DMS114 treated with DMSO at 0.1 percent for 48 hours (cell line): ENCODE results near the gene CTRL.
"Not testable (repeated sequence)": the region's sequence is repeated elsewhere in the genome, so short reads cannot be mapped to it uniquely, and the experiment has no call there.

Experiments
- DNase-seq: peaks from one replicate; lab custom pipeline; 2025; ENCODE audit not compliant: unreplicated experiment; lab: John Stamatoyannopoulos, UW

CTRL gene

GRCh38 chr16:67924140-67924906 is 7.3 kb downstream of the CTRL start:
- no peak for DNase-seq

GRCh38 chr16:67923414-67924116 is 8.1 kb downstream of the CTRL start:
- DNase-seq = no peak

DNA sequence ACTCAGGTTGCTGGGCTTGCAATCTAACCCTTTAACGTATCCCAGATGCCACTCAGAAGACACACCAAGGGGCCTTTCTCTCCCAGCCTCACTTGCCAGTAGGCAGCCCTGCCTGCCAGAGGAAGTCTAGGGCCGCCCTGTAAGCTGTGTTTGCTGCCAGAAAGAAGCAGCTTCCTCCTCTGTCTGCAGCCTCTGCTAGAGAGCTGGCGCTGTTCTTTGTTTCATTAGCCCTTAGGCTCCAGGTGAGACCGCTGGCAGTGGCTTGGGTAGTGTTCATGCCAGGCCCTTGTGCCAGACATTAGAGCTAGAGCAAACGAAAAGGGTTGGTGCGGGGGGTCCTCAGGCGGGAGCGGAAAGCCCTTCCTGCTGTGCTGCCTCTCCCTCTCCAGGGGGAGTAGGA is 8.9 kb downstream of the CTRL start:
- no peak for DNase-seq

GRCh38 chr16:67922221-67922620 is 9.4 kb downstream of the CTRL start:
- no peak for DNase-seq

DNA sequence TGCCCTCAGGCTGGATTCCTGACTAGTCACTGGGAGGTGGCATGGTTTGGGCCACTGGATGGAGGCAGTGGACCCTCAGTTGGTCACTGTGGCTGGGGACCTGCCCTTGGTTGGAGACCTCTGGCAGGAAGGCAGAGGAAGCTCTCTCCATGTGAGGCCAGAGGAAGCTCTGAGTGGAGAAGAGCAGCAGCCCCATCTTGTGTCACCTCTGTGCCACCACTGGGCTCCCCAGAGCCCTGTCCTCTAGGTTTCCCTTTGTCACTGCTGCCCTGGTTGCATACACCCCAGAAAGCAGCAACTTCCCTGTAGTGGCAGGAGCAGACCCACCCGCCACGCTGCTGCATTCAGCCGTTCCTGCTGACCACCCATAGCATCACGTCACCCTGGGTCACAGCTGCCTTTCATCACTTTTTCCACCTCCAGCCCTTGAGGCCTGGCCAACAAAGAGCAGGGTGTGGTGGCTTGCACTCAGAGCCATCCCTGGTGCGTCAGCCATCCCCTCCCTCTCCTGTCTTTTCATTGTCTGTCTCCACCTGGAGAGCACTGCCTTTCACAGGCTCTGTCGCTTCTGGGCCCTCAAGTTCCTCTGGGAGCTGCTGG is 11.9 kb downstream of the CTRL start:
- DNase-seq = no peak

DNA sequence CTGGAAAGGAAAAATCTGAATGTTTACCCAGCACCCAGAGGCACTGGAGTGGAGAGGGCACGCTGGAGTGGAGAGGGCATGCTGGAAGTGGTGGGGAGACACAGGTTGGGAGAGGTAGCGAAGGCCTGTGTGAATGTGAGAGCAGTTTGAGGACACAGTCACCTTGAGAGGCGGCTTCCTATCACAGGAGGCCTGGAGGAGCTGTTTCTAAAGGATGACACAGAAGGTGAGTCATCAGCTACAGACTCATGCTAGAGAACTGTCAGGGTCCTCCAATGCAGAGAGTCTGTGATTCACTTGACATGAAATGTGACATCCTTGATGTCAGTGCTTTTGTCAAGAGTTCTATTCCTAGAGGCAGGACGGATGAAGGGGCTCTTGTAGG is 13.8 kb downstream of the CTRL start:
- no peak for DNase-seq

- DNase-seq = no peak
Measured at GRCh38 chr16:67917140-67917851, 14.4 kb downstream of the CTRL start.

DNA sequence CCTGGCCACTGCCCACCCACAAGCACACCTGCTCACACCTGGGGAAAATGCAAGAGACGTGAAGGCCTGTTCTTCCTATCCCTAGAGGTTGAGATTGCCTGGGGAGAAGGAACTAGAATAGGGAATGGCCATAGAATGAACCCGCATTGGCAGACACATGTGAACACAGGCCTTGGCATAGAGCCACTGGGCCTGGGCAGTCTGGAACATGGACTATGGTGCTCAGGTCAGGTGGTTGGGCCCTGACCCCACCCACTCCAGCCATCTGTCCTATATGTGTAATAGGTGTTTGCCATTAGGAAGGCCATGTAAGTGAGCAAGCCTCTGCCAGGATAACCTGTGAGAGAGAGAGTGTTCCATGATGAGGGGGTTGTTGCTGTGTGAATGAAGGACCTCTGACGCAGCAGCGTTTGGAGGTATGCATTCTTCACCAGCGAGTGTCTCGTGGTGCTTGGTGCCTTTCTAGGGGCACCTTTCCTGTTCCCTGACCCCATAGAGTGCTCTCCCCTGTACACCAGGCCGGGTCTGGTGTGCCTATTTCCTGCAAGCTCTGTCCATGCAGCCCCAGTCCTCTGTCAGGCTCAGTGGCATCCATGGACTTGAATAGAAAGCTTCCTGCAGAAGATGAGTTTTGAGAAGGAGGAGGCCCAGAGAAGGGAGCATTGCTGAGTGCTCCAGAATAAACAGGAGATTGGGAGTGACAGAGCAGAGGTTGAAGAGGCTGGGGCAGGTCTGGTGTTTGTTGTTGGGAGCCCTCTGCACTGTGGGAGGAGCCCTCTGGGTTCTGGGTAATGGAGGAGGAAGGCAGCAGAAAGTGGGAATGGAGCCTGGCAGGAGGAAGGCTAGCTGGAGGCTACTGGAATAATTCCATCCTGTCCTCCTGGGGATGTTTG is 15.6 kb downstream of the CTRL start:
- no peak for DNase-seq

GRCh38 chr16:67915496-67915769 is 16.2 kb downstream of the CTRL start:
- DNase-seq = not testable (repeated sequence)

DNA sequence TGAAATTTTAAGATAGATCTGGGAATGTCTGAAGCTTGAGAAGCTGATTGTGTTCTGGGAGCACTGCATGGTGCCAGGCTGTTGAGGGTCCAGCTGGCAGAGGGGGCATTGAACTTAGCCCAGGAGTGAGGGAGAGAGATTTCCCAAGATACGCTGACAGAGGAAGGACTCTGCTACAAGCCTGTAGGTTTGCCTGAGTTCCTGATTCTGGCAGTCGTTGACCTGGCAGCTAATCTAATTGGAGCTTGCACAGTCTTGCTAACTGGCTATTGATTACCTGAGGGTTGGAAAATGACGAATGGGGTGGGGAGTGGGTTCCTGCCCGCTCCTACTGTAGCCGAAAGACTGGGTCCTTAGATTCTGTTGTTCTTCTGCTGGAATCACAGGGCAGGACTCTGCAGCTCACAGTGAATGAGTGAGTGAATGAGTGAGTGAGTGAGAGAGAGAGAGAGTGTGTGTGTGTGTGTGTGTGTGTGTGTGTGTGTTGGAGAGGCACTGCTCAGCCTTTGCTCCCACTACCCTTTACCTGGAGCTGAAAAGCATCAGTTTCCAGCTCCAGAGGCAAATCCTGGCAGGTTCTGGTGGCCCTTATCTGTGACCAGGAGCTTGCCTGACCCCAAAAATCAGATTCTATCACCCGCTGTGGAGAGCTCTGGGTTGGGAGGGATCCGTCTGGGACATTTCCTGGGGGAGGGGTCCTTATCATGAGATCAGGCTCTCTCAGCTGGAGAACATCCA is 16.7 kb downstream of the CTRL start:
- DNase-seq = no peak

DNA sequence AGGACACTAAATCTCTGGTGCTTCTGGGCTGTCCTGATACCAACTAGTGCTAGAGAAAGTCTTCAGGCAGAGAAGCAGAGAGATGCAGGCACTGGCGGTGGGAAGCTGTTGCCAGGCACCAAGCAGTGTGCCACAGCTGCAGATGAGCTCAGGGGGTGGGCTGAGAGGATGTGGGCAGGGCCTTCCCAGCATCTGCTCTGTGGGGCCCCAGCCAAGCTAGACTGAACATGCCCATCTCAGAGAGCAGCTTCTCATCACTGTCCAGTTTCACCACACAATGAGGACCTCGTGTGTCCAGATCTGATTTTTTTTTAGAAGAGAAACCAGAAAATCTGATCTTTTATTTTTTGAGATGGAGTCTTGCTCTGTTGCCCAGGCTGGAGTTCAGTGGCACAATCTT is 21.5 kb downstream of the CTRL start:
- DNase-seq = no peak

- DNase-seq = no peak
Measured at GRCh38 chr16:67909056-67909742, 22.5 kb downstream of the CTRL start.

DNA sequence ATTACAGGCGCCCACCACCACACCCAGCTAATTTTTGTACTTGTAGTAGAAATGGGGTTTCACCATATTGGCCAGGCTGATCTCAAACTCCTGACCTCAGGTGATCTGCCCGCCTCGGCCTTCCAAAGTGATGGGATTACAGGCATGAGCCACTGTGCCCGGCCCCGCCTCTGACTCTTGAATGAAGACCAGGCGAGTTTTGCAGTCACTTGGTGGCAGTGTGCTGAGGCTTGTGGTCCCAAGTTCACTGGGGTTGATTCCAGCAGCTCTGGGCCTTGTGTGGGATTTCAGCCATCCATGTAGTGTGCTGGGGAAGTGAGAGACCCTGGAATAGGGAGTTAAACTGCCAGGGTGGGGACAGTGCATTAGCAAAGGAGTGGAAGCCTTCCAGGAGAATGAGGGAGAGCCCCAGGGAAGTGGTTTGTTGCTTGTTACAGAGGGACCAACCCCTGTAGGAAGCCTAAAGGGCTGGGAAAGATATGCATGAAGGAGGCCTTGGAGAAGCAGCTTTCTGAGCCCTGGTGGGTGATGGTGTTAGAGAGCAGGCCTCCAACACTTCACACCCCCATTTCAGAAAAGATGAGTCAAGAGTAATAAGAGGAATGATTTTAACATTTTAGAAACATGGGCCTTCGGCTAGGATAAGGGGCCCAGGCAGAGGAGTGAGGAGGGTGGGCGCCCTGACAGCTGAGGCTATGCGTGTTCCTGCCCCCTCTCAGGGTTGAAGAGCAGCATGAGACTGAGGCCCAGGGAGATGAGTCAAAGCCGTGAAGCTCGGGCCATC is 24.1 kb downstream of the CTRL start:
- DNase-seq = no peak

- no peak for DNase-seq
Measured at GRCh38 chr16:67902831-67903230, 28.8 kb downstream of the CTRL start.

GRCh38 chr16:67901734-67902133 is 29.9 kb downstream of the CTRL start:
- DNase-seq = no peak

DNA sequence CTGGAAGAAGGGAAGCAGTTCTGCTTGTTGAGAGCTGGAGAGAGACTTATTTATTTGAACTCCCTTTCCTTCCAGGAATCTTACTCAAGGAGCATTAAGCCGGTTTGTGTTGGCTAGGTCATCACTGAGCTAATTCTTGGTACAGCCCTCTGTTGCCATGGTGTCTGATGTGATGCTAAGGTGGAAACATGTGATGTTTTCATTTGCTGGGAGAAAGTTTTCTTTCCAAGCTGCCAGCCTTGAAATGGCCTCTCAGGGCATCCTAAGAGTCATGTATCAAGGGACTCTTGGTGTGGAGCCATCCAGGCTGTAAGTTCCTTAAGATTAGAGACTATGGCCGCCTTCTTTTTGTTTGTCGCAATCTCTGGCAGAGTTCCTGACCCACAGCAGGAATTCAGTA is 34.4 kb downstream of the CTRL start:
- no peak for DNase-seq

GRCh38 chr16:67893743-67894399 is 37.8 kb downstream of the CTRL start:
- DNase-seq = no peak
